Suppressor macrophage treated with lipopolysaccharide for 1 hour (primary cell): Measurements from ENCODE around the gene SLC49A4.
"Not testable (repeated sequence)": the region's sequence is repeated elsewhere in the genome, so short reads cannot be mapped to it uniquely, and the experiment has no call there.

Experiments
- DNase-seq, 3 donors: peaks; one replicate each; pipeline ENCODE4 v3.0.0-alpha.2; 2020 to 2022

SLC49A4 gene, protein sequence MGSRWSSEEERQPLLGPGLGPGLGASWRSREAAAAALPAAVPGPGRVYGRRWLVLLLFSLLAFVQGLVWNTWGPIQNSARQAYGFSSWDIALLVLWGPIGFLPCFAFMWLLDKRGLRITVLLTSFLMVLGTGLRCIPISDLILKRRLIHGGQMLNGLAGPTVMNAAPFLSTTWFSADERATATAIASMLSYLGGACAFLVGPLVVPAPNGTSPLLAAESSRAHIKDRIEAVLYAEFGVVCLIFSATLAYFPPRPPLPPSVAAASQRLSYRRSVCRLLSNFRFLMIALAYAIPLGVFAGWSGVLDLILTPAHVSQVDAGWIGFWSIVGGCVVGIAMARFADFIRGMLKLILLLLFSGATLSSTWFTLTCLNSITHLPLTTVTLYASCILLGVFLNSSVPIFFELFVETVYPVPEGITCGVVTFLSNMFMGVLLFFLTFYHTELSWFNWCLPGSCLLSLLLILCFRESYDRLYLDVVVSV

DNA sequence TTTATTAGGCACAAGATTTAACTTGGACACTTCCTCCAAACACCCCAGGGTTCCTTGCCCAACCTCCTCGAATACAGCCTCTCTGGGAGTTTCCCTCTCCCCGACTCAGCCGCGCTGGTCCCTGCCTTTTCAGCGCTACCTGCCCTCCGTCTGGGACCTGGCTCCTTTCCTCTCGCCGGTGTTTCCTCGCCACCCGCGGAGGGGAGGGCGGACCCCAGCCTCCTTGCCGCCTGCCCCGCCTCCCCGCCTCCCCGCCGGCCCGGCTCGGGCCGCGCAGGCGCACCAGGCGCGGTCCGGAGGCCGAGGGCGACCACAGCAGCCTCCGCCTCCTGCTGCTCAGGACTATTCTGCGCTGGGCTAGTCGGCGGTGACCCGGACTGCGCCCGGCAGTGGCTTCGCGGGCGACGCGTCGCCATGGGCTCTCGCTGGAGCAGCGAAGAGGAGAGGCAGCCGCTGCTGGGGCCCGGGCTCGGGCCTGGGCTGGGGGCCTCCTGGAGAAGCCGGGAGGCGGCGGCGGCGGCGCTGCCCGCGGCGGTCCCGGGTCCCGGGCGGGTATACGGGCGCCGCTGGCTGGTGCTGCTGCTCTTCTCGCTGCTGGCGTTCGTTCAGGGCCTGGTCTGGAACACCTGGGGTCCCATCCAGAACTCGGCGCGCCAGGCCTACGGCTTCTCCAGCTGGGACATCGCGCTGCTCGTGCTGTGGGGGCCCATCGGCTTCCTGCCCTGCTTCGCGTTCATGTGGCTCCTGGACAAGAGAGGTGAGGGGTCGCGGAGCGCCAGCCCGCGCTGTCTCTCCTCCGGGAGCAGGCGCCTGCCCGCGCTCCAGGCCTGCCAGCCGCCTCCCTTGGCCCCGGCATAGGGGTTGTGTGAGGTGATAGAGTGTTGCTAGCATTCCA is at the start of gene SLC49A4:
Gene SLC49A4, plus strand, starts transcription at position 291 of the 895 bp plus-strand sequence. Its CDS starts 124 bp downstream, at position 415.
- DNase-seq, result peak; percentile 85 to 94 (median 91)

DNA sequence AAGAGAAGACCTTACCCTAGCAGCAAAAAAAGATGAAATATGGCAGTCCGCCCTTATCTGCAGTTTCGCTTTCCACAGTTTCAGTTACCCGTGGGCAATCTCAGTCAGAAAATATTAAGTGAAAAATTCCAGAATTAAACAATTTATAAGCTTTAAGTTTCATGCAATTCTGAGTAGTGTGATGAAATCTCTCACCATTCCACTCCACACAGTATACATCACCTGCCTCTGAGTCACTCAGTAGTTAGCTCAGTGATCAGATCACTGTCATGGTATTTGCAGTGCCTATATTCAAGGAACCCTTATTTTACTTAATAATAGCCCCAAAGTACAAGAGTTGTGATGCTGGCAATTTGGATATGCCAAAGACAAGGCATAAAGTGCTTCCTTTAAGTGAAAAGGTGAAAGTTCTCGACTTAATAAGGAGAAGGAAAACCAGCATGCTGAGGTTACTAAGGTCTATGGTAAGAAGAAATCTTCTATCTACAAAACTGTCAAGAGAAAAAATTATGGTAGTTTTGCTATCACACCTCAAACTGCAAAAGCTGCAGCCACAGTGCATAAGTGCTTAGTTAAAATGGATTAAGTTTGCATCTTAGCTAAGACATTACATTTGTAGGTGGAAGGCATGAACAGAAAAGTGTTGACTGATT is 49.4 kb upstream of the SLC49A4 start:
- DNase-seq, result peak; percentile 78 to 96 (median 94)

DNA sequence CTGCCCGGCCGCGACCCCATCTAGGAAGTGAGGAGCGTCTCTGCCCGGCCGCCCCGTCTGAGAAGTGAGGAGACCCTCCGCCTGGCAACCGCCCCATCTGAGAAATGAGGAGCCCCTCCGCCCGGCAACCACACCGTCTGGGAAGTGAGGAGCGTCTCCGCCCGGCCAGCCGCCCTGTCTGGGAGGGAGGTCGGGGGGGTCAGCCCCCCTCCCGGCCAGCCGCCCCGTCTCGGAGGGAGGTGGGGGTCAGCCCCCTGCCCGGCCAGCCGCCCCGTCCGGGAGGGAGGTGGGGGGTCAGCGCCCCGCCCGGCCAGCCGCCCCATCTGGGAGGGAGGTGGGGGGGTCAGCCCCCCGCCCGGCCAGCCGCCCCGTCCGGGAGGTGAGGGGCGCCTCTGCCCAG is 47.6 kb upstream of the SLC49A4 start:
- not testable (repeated sequence) for DNase-seq

DNA sequence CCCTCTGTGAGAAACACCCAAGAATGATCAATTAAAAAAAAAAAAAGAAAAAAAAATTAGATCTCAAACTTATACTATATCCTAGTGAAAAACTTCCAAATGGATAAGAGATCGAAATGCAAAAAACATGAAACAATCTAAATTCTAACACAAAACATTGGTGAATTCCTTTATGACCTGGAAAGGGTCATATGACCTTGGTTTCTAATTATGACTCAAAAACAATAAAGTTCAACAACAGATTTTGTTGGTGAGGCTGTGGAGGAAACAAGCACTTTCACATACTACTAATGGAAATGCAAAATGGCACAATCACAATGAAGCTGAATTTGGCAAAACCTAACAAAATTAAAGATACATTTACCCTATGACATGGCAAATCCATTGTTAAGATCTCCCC is 46.5 kb upstream of the SLC49A4 start:
- DNase-seq, result no peak

DNA sequence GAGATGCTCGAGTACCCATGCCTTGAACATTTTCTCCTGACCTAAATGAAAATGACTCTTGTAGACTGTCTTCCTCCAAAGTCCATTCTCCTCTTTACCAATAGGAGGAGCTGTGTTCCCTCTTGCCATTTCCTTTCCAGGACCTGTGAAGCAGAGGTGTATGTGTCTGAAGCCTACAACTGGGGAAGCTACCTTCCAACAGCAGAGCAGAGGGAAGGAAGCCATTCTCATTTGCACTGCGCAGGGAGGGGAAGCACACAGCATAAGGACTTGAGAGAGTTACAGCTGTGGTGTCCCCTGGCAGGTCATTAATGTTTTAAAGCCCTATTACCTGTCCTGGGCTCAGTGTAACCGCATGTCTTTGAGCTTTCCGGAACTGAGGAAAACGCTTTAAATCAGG is 39.9 kb upstream of the SLC49A4 start:
- peak; percentile 59 to 75 (median 63) for DNase-seq

DNA sequence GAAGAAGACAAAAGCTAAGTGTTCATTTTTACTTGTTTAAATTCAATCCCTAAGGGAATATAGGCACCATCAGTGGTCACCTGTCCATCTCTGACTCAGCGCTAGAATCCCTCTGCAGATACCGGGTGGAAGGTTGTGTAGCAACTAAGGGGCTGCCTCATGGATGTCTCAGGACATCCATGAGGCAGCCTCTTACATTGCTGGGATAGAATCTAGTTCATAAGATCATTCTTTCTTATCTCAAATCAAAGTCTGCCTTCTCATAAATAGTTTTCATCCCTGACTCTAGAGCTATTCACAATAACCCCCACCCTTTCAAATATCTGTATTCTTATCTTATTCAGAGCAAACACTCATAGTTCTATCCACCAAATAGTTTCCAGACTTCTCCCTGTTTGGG is 39.4 kb upstream of the SLC49A4 start:
- DNase-seq, result no peak

DNA sequence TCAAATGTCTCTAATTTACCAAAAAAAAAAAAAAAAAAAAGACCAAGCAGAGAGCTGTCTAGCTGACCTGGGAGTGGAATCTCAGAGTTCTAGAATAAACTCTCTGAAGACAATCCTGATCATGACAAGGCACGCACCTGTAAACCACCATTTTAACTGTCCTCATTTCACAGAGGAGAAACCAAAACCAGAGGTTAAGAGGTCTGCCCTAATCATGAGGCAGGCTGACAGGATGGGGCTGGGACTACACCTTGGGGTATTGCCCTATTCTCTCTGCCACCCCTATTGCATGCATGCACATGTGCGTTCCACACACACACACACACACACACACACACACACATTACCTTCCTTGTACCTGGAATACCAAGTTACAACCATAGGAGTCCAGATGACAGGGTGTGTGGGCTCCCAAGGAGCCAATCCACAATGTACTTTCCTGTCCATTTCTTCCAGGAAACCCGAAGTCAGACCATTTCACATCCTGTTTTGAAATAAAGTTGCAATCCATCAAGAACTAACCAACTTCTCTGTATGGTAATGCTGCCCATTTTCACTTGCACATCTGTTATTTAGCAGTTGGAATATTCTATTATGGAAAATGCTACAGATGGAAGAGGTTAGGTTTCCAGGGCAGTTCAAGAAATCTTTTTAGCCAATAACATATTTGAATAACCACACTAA is 35.9 kb upstream of the SLC49A4 start:
- peak; percentile 55 to 75 (median 73) for DNase-seq

DNA sequence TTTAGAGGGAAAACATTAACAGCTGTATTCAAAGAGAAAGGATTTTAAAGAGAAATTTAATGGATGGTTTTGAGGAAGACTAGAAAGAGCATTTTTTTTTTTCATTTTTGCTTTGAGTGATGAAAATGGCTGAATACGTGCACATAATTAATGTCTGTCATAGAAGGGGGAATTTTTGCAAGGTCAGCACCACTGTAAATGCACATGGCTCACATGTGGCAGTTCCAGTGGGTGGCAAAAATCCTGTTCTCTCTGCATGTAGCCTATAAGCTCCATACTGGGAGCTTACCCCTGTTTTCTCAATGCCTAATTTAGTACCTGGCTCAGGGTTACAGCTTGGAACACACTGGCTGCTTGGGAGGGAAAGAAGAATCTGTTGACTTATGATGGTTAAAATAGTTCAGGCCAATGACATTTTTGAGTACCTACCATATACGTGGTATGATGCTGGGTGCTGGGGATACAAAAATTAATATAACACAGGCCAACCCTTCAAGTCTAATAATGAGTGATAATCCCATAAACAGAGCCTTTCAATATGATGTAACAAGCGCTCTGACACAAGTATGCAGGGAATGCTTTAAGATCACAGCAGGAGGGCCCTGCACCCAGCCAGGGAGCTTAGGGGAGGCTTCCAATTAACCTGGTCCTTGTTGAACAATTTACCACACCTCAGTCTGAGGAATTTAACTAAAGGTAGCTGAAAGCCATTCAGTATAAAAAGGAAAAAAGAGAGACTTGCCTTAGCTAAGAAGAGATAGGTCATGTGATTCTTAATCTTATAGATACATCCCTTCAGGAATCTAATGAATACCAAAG is 34.2 kb upstream of the SLC49A4 start:
- no peak for DNase-seq

DNA sequence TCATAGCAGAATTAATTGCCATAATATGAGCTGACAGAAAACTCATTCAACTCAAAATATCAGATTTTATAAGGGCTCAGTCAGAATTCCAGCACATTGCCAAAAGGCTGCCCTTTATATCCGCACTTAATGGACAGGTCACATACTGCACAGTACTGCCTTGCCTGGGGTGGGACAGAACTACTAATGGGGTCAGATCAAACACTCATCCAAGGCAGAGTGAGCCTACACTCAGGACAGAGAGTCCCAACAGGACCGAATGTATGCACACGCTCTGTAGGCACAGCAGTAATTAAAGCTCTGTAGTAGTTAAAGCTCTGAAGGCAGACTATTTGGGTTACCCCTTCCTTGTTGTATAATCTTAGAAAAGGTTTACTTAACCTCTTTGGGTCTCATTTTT is 28.4 kb upstream of the SLC49A4 start:
- DNase-seq, result no peak

DNA sequence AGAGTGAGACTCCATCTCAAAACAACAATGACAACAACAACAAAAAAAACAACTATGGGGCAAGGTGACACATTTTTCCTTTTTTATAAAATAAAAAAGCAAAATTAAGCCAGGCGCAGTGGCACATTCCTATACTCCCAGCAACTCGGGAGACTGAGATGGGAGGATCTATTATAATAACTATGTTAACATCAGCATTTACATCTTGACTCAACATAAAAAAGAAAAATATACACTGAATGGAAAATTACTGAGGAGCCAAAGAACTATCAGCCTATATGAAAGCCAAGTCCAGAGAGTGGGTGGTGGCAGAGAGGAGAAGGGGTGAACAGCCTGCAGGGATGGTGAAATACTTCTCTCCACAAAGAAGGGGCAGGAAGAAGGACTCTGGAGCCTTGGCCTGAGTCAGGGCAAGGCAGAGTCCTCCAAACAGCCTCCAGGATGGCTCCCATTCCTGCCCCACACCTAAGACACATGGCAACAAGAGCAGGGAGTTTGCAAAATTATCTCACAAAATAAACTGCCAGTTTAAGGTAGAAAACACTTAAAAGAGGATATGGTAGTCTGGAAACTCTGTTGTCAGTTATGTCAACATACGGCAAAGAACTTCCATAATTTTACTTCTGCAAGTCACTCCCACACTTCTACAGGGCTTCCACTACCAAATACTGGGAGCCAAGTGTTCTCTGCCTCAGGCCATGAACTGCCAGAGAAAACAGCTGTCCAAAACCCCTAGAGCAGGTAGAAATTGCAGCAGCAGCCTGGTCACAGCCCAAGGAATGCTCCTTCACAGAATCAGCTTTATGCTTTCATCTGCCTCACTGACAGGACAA is 27.1 kb upstream of the SLC49A4 start:
- peak; percentile 65 to 83 (median 79) for DNase-seq

DNA sequence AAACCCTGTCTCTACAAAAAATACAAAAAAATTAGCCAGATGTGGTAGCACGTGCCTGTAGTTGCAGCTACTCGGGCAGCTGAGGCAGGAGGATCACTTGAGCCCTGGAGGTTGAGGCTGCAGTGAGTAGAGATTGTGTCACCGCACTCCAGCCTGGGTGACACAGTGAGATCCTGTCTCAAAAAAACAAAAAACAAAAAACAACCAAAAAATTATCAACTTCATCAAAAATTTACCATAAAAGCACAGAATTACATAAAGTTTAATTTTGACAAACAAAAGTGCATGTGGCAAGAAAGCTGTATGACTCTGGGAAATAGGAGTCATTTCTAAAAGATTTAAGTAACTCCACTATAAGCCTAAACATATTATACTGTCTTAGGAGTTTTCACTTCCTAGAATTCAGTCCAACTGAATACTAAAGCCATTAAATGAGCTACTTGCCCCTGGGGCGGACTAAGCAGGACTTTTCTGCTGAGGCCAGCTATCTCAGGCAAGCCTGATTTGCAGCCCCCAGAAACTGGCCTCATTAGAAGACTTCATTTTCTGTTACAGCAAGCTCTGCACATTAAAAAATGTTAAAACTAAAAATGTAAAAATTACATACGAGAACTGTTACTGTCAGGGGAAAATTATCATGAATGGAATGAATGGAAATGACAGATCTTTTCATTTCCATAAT is 24.2 kb upstream of the SLC49A4 start:
- DNase-seq, result peak; percentile 45 to 71 (median 66)

DNA sequence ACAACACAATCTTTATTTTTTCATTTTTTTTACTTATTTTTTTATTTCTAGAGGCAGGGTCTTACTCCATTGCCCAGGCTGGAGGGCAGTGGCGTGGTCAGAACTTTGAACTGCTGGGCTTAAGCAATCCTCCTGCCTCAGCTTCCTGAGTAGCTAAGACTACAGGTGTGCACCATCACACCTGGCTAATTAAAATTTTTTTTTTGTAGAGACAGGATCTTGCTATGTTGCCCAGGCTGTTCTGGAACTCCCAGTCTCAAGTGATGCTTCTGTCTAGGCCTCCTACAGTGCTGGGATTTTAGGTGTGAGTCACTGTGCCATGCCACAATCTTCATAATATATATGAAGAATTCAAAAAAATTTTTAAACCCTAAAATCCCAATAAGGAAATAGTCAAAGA is 22.0 kb upstream of the SLC49A4 start:
- DNase-seq, result no peak

DNA sequence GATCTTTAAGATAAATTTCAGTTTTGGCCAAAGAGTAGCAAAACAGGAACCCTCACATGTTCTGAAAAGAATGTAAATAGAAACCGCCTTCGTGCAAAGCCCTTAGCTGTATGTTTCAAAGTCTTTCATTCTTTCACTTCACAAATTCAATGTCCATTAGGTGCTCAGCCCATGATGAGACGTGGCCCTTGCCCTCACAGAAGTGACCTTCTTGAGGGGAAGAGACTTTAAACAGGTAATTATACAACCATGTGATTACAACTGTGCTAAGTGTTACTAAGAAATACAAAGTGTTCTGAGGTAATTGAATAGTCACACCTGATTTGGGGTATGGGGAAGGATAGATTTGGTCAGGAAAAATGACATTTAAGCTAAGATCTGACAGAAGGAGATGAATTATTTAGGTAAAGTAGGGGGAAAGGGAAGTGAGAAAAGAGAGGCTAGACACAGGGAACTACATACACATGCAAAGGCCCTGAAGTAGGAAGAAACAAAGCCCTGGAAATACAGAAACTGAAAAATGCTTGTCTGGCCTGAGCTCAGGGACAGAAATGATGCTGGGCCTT is 20.8 kb upstream of the SLC49A4 start:
- DNase-seq, result peak; percentile 29 to 55 (median 49)

DNA sequence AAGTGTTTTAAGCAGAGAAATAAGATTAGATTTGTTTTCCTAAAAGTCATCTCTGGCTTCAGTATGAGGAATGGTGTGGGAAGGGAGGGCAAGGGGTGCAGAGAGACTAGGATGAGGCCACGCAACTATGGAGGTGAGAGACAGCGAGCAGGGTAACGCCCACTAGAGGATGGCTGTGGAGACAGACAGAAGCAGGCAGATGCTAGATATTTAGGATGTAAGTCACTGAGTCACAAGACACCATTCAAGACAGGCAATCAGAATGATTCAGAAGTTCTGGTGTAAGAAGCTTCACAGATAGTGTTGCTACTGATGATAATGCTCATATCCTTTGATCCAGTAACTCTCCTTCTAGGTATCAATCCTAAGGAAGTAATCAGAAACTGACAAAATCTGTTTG is 20.3 kb upstream of the SLC49A4 start:
- DNase-seq, result peak; percentile 42 to 76 (median 67)

DNA sequence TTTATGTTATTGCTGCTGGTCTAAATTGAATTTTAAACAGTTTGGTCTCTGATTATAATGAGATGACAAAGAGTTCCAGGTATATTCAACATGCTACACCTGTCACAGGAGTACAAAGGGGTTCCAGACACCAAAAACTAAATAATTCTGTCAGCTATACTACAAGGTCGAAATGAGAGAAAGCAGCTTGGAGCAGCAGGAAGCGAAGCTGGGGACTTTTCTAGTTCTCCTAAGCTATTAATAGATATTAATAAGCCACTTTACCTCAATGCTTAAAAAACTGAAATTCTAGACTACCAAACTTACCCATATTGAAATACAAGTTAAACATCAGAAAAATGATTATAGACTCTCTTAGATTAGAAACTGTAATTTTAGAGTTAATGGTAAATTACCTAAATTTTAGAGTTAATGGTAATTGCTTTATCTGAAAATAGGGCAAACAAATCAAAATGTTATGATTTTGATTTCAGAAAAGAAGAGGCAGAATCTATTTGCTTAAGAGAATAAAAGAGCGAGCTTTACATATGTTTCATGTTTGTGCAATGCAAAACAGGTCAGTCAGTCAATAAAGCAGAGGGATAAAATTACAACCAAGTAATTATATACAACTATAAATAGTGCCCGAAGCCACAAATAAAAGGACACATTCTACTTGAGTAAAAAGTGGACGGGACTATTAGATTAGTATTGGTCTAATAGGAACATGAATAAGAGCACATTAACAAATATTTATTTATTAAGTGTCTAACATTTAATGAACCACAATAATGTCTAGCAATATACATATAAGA is 18.0 kb upstream of the SLC49A4 start:
- DNase-seq, result no peak

DNA sequence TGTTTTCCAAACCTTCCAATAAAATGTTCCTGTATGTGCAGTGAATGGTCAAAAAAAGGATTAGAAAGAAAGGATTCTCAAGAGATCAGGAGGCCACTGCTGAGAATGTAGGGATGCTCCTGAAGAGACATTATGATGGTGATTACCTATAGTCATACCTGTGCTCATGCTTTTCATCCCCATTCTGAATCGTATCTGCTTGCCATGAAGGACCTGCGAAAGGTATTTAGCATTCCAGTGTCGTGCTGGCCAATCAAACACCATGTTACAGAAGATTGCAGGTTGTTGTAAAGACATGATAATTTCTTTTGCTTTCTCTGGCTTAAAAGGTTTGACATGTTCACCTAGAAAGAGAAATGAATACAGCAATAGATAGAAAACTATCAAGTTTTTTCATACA is 17.3 kb upstream of the SLC49A4 start:
- no peak for DNase-seq

DNA sequence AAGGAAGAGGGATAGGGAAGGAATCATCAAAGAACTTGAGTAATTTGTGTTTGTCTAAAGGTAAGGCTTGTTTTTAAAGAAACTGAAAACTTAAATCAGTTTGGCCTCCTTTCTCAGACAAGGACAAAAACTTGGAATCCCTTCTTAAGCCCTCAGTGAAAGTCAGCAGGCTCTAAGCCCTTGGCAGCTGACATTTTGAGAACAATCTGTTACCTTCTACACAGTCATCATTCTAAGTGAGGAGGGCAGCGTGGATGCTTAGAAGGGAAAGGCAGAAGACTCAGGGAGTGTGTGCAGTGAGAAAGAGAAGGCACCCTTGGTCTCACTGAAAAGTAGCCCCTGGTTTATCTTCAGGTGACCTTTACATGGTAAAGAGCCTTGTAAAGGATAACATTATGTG is 12.1 kb upstream of the SLC49A4 start:
- DNase-seq, result no peak

DNA sequence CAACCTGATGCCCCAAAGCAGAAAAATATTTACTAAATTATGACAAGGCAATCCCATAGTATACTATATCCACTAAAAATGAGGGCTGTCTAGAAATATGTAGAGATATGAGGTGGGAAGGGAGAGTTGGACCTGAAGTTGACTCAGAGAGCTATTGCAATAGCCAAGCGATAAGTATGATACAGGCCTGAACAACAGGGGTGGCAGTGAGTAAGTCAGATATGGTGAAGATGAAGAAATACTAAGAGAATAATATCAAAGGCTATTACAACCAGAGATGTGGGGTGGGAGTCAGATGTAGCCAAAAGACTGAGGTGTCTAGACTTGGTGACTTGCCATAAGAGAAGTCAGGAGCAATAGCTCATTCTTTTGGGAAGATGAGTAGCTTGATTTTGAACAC is 10.4 kb upstream of the SLC49A4 start:
- DNase-seq, result no peak

DNA sequence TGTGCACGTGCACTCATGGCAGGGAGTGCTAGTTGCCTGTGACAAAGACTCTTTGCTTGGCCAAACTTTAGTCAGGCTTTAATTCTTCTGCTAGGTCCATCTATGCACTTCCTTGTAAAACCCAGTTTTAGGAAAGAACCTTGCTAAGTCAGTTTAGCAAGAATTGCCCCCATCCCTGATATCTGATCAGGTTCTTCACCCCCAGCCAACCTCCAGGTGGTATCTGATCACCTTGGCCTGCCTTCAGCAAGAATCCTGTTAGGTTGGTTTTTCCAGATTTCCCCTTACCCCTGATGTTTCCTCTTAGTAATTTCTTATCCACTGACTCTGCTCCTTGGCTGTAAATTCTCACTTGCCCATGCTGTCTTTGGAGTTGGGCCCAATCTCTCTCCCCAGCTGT is 9.6 kb upstream of the SLC49A4 start:
- no peak for DNase-seq
